Measurements from ENCODE around the gene ETV4. TPM values are rescaled to one million over a fixed set of nuclear protein-coding genes. Genes with fewer than 3 reads are reported as not detected.
A peak's percentile ranks its signal among the peaks of the same experiment; 100 is the strongest.

Gene ETV4
- polyA plus RNA-seq (ENCODE audit: insufficient read length), result 5.4 TPM

DNA sequence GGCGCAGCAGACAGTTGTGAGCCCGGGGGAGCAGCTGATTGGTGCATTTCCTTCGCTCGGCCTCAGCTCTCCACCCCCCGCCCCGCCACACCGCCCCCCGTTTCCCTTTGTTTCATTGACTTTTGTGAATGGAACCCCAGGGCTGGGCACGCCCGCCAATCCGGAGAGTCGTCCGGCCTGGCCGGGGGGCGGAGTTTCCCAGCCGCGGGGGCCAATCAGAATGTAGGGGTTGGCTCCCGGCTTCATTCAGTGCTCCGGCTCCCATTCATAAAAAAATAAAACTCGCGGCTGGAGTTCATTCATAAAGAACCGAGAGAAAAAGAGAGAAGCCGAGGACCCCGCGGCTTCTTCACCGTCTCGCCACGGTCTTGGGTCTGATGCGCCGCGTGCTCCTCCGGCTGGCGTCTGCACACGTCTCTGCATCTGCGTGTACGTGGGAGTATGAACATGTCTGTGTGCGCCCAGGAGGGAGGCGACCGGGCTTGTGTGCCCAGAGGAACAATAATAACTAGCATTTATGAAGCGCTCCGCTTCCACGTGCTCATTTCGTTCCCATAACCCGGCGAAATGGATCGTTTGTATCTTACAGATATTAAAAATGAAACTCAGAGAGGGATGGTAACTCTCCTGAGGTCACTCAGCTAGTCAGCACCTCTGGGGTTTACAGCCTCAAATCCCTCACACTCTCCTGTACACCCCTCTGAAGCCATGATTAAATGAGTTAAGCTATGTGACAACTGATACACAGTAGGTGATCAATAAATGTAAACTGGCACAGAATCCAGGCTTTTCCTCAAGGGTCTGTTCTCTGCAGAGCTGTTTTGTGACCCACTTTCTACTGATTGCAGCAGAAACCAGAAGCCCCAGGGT, at the start of gene ETV4:
TSS of gene ETV4 (minus strand) at position 22 of the 870 bp plus-strand sequence. CDS start 723 bp downstream, outside the sequence.
- peak; percentile 49 for DNase-seq (ENCODE audit: low read depth)

DNA sequence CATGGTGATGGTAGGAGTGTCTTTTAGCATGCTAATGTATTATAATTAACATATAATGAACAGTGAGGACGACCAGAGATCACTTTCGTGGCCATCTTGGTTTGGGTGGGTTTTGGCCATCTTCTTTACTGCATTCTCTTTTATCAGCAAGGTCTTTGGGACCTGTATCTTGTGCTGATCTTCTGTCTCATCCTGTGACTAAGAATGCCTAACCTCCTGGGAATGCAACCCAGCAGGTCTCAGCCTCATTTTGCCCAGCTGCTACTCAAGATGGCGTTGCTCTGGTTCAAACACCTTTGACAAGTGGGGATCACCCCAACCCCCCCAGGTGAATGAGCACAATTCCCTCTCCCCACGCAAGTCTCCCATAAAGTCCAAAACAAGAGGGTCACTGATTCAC, 49.3 kb upstream of the ETV4 start:
- no peak for DNase-seq (ENCODE audit: low read depth)

DNA sequence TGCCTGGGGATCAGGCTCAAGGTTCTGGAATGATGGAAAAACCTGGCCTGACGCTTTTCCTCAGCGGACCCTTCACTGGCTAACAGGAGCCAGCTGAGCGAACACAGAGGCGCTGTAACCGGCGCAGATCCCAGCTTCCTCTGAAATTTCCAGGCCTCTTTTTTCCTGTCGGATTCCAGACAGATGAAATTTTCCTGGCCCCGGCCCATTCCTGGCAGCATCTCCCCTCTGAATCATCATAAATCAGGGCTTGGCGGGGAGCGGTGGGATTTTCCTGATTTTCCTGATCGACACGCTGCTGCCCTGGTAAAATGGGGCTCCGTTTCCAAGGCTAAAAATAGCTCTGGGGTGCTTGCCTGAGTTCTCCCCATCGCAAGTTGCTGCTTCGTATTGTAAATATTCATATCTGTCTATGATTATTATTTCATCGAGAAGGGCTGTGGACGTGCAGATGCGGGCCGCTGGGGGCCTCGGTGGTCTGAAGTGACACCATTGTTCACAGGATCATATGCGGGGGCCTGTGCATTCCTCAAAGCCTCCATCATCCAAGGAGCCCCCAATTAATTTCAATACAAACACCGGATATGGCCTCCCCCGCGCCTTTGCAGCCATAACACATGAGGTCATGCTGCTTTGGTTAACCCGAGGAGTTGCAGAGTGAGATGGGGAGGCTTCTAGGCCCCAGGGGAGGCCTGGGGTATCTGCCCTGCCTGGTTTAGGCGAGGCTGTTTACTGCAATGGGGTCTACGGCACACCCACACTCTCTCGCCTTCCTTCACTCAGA, 45.8 kb upstream of the ETV4 start:
- peak; percentile 88 for DNase-seq (ENCODE audit: low read depth)

DNA sequence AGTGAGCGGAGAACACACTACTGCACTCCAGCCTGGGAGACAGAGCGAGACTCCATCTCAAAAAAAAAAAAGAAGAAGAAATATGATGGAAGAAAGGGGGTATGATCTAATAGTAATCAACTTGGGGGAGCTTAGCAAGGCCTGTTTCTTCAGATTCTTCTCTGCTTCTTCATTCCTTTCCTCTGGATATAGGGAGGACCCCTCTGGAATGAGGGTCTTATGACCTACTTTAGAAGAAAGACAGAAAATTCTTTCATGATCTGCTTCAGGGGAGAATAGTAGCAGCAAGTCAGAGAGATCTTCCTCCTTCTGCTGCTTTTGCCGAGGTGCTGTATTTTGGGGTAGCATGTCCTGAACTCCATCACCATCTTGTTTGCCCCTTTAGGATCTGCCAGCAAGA, 44.9 kb upstream of the ETV4 start:
- DNase-seq (ENCODE audit: low read depth), result no peak

DNA sequence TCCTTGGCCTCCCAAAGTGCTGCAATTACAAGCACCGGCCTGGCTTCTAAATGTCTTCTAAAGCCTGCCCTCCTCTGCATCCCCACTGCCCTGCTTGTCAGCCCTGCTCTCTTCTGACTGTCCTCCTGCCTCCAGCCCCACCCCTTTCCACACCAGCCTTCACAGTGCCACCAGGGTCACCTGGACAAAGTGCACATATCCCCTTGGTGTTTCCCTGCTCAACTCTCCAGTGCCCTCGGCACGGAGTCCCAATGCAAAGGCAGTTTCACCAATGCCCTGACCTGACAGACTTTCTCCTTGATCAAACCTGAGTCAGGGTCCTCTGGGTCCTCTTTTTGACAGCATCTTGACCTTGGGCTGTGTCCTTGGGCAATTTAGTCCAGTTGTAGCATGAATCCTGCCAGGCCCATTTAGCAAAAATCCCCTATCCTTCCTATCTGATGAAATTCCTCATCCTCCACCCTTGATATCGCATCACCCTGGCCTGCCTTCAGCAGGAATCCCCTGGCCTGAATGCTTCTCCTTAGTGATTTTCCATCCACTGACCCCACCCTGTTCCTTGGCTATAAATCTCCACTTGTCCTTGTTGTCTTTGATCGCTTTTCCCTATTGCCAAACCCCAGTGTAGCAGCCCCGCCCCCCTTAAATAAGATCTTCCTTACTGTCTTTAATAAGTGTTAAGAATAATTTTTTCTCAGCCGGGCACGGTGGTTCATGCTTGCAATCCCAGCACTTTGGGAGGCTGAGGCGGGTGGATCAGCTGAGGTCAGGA, 42.7 kb upstream of the ETV4 start:
- DNase-seq (ENCODE audit: low read depth), result no peak

DNA sequence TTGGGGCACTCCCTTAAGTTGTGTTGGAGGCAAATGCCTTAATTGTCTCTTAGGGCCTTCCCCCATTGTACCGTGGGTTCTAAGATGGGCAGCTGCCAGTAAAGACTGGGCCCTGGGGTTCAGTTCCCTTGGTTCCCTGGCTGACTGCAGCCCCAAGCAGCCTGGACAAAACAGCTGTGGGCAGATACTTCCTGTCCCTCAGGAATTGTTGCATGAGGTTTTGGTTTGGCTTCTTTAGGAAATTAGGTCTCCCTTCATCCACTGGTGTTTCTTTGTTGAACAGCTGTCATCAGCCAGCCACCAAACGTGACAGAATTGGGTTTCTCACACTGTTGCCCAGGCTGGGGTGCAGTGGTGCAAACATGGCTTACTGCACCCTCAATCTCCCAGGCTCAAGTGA, 42.0 kb upstream of the ETV4 start:
- no peak for DNase-seq (ENCODE audit: low read depth)

DNA sequence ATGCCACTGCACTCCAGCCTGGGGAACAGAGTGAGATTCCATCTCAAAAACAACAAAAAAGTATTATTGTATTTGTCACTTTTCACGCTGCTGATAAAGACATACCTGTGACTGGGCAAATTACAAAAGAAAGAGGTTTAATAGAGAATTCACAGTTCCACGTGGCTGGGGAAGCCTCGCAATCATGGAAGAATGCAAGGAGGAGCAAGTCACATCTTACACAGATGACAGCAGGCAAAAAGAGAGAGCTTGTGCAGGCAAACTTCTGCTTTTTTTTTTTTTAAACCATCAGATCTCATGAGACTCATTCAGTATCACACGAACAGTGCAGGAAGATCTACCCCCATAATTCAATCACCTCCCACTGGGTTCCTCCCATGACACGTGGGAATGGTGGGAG, 41.5 kb upstream of the ETV4 start:
- no peak for DNase-seq (ENCODE audit: low read depth)

DNA sequence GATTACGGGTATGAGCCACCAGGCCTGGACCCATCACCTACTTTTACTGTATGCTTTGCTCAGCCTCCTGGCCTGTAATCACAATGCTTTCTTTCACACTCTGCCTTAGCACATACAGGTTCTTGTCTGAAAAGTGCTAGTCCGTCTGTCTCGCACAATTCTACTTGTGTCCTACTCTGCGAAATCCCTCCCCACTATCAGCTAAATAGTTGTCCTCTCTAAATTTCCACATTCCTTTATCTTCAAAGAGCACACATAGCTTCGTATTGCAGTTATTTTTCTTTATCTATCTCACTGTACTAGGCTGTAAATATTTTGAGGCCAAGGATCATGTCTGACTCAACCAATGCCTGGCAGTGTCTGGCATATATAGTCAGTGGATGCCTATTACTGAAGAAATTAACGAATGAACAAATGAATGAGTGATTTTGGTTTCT, 38.5 kb upstream of the ETV4 start:
- DNase-seq (ENCODE audit: low read depth), result no peak

DNA sequence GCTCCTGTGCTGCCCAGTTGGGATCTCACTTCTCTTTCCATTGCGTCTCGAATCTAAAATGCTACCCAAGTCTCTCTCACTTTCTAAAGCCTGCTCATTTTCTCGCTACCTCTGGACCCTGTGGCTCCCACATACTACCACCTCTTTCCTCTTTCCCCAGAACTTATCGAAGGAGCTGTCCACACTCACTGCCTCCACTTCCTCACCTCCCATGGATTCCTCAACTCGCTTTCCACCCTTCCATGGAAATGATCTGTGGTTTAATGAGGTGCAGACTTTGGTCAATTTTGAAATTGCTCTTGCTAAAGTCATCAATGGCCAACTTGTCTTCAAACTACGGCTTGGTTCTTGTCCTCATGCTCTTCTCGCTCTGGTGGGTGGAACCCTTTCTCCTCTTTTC, 37.2 kb upstream of the ETV4 start:
- DNase-seq (ENCODE audit: low read depth), result no peak

DNA sequence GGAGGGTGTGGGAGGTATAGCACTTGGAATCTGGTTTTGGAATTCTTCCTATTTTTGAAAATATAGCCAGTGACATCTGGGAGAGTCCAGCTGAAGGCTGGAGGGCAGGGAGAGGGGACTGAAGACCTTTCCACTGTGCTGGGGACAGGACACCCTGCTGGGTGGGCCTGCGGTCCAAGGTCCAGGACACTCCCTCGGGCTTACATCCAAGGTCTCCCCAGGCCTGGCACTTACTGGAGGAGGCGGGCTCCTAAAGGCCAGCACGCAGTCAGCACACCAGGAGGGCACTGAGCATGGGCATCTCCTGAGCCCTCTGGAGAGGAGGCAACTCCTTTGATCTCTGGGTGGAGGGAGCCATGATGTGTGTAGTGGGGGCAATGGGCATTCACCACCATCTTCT, 35.5 kb upstream of the ETV4 start:
- DNase-seq (ENCODE audit: low read depth), result no peak

DNA sequence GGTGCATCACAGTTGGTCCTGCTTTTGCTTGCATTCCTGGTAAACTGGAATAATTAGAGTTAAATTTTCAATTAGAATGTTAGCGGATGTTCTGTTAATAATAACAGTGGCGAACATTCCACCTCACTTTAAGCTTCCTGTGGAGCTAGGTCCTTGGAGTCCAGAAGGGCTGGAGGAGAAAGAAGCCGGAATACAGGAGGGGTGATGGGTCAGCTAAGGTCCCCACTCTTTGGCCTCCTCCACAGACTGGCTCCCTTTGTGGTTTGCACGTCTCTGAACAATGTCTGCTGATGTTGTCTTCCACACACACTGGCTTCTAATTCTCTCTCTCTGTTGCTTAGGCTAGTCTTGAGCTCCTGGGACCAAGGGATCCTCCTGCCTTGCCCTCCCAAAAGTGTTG, 35.0 kb upstream of the ETV4 start:
- DNase-seq (ENCODE audit: low read depth), result no peak

DNA sequence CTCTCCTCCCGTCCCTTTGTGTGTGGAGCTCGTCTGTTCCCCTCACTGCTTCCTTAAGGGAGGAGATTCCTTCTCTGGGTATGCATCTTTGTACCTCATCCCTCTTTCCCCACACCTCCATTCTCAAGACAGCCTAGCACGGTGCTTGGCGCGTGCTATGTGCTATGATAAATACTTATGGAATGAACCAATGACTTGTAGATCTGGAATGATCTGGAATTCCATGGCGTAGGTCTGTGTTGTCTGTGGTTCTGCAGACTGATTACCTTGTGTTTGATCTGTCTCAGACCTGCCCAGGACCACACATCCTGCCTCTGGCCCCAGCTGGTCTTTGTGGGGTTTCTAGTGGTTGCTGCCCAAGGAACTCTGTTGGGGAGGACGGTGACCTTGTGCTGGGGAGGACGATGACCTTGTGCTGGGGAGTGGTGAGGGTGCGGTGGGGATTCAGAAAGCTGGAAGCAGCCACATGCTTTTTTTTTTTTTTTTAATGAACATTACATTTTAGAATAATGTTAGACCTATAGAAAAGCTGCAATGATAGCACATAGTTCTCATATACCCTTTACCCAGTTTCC, 33.5 kb upstream of the ETV4 start:
- no peak for DNase-seq (ENCODE audit: low read depth)

DNA sequence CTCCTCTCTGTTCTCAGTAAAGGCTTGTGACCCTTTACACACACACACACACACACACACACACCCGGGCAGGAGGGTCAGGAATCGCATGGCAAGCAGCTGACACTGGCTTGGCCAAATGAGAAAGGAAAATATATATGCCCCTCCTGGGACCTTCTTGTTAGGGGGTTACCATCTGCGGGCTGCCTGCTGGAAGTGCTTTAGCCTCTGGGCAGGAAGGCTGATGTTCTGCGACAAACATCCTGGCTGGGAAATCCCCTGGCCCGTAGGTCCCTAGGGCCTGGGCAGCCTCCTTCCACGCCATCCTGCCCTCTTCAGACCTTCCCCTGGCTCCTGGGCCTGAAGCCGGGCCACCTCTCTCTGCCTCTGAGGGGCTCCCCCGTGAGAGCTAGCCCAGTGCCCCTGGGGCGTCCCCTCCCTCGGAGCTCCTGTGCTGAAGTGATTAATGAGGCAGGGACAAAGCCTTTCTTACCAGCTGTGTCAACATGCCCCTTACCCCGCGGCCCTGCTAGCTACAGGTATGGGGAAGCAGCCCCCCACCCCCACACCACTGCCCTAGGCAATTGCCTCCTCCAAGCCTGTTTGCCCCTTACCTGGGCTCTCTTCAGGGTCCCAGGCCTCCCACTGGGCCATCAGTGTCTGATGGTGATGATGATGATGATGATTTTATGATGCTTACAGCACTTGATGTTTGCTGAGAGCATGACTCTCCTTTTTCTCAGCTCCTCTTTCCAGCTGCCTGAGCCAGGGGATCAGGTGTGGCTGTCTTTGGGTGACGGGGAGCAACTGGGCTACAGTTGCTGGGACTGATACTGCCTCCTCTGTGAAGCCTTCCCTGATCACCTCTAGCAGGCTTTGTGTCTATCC, 32.8 kb upstream of the ETV4 start:
- DNase-seq (ENCODE audit: low read depth), result no peak

DNA sequence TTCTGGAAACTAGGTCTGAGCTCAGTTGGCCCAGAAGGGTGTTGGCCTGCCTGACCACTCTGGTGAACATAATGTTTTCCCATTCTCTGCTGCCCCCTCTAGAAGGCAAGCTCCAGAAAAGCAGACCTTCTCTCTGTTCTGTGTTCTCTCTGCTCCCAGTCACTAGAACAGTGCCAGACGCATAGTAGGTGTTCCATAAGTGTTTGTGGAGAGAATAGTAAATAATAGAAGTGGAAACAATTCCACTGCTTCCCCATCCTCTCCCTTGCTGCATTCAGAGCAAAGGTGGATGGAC, 32.2 kb upstream of the ETV4 start:
- DNase-seq (ENCODE audit: low read depth), result no peak

DNA sequence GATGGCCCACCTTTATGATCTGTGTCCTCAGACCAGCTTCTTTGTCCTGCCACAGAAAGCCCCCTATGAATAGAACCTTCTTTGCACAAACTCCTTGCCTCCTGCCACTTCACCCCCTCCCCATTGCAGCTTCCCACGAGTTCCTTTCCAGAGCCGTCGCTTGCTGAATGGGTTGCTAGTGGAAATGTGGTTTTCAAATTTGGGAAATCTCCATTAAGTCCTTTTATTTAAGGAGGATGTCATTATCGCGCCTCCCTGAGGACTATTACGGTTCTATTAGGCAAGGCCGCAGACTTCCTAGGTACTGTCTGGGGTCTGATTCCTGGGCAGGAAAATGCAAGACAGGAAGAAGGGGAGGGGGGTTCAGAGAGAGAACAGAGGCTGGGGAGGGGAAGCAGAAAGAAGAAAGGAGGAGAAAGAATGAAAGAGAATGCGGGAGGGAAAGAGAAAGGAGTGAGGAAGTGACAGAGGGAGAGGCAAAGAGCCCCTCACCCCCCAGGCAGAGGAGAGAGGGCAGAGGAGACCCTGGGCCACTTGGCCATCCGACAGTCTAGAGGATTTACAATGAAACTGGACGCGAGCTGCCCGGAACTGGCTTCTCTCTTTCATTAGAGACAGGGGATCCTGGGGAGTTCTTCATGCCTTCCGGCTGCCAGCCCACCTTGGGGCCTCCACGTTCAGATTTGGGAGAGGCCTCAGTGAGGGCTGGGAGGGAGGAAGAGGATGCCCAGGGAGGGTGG, 31.7 kb upstream of the ETV4 start:
- no peak for DNase-seq (ENCODE audit: low read depth)

DNA sequence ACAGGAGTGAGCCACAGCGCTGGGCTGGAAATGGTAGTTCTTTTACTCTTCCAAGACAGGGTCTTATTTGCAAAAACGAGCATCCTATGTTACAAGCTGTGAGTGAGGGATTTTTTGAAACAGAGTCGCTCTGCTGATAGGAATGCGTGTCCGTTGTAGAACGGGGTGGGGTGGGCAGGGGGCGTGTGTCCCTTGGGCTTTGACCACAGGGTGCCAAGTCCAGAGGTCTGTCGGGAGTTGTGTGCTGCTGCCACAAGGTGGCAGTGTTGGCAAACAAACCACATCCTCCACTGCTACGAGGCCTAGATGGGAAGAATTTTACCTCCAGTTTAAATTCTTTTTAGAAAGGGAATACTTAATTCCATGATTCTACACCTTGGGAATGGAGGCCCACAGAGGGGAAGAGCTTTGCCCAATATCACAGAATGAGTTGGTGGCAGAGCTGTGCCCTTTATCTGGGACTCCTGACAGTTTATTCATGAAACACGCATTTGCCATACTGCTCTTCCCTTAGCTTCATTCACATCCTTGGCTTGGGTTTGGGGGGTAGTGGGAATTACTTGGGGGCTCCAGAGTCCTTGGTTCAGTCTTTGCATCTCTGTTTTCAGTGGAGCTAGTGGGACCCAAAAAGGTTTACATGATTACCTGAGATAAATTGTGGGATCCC, 30.6 kb upstream of the ETV4 start:
- peak; percentile 62 for DNase-seq (ENCODE audit: low read depth)

DNA sequence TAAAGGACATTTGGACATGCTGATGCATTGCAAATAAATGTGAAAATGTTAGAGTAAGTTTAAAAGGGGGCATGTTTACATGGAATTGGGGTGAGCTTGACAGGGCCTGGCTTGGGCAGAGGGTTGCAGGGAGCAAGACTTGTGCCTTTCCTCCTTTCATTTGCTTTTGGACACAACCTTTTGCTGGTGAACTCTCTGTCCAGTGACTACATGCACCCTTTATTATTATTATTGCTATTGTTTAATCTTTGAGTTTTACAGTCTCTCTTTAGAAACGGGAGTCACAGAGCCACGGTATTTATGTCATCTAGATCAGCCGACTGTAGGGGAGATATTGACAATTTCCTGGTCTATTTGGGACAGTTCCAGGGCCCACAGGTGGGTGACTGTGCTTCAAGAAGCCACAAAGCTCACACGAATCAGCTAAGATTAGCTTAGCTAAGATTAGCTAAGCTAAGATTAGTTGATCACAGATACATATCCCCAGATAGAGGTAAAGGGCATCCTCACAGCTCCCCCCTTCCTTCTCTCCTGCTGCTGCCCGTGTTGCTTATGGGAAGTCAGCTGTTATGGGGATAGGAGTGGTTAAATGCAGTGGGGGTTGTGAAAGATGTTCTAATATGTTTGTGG, 28.9 kb upstream of the ETV4 start:
- DNase-seq (ENCODE audit: low read depth), result no peak

DNA sequence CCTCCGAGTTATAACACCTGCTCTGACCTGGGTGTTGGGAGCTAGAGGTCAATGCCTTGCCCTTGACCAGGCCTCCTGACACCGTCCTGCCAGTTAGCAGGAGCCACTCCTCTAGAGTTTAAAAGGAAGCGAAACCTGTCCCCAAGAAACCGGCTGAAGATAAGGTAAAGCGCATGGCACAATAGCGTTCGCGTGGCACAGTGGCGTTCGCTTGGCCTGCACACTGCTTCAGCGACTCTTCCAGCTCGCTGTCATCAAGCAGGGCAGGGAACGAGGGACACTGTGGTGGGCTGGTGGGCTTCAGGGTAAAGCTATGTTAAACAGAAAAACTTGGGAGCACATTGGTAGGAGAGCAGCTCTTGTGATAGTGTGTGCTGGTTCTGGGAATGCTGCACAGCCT, 28.2 kb upstream of the ETV4 start:
- no peak for DNase-seq (ENCODE audit: low read depth)

DNA sequence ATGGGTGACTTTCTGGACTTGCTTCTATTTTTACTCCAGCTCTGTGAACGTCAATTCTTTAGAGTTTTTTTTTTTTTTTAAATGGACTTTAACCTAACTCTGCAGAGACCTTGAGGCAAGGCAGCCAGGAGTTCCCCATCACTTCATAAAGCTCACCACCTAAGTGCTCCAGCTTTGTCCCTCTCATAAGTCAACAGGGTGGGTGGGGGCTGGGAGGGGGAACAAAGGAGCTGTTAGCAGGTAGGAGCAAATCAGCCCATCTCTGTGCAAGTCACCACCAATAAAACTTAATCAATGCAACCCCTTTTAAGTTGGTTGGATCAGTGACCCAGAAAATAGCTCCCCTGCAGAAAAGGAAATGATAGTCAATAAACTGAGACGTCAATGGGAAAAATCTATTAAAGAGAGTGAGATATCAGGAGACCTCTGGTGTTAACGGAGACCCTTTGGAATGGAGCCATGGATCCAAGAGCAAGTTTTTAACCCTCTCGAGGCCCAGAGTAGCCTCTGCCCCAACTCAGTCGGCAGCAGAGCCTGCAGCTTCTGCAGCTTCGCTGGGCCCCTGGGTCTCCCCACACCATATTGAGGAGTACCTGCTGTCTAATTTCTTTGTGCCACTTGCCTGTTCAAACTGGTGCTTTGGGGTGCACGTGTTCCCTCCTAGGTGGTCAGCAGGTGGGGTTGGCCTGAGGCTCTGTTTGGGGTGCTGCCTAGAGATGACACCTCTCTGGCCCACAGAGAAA, 27.6 kb upstream of the ETV4 start:
- no peak for DNase-seq (ENCODE audit: low read depth)
